Stimulated activated CD4-positive, alpha-beta T cell treated with anti-CD3 and anti-CD28 coated beads, TNF-alpha, amount 100 ng/mL, for 4 hours (primary cell): ENCODE results near the gene CKMT2.

ENCODE experiments used
- DNase-seq, 3 experiments: peaks; one replicate each; pipeline ENCODE4 v3.0.0-alpha.2; 2020; ENCODE audit warnings: low read depth in 3 of 3

The CKMT2 gene

DNA sequence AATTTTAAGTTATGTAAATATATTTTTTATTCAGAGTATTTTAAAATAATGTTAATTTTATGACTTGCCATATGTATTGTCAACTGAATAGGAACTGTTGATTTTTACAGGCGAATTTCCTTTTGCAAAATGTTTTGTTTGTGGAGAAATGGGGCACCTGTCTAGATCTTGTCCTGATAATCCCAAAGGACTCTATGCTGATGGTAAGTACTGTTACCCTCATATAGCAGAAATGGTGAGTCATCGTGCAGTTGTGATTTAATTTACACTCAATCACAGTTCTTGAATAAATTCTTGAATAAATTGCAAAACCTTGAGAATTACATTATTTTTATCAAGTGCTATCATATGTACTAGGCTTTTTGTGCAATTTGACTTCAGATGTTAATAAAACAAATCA is 75.7 kb downstream of the CKMT2 start:
- no peak for DNase-seq

- DNase-seq, result no peak
Observed at GRCh38 chr5:81310402-81311063, 77.4 kb downstream of the CKMT2 start.

DNA sequence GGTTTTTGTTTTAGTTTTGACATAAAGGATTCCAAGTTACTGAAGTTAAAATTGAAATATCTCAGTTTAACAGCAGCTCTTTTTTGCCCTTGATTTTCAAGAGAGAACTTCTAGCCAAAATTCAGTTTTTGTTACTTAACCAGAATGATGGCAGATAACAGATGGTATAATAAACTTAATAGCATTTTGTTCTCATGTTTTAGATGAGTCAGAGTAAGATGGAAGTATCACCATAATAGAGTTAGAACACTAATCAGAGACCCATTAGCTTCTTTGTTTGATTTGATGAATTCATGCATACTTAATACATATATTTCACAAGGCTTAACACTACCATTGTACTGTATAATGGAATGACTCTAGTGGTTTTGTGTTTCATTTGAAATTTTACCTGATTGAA is 80.2 kb downstream of the CKMT2 start:
- DNase-seq, result no peak

- DNase-seq, result no peak
Observed at GRCh38 chr5:81313686-81314085, 80.6 kb downstream of the CKMT2 start.

DNA sequence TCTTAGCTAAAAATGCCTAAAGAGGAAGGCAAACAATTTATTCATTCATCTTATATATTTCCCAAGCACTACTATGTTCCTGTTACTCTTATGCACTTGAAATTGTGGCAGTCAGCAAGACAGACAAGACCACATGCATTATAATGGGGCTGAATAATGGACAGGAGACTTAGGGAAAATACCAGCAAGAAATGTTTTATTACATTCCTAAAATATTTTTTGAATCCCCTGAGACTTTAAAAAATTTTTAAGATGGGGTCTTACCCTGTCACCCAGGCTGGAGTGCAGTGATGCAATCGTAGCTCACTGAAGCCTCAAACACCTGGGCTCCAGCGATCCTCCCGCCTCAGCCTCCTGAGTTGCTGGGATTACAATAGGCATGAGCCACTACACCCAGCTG is 81.5 kb downstream of the CKMT2 start:
- DNase-seq, result no peak

DNA sequence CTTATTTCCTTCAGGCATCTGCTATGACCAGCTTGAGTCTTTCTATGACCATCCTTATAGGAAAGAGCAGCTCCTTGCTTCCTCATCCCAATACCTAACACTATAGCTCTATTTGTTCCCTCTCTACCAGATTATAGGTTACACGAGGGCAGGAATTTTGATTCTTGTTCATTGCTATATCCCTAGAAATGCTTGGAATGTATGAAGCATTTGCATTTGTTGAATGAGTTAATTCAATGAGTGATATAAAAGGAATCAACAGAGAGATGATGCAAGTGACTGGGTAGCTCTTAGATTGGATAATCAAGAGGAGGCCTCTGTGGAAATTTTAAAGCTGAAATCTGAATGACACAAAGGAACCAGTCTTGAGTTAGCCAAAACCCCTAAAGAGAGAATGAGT is 82.2 kb downstream of the CKMT2 start:
- DNase-seq, result no peak

- DNase-seq, result no peak
Observed at GRCh38 chr5:81315830-81316229, 82.7 kb downstream of the CKMT2 start.
